HL-60 (cell line): ENCODE results near the gene ANKRD11.

Source experiments
- CTCF ChIP-seq: IDR thresholded peaks from one replicate; pipeline ENCODE4 v1.5.1; 2011; ENCODE audit warnings: low read length, control low read depth, inconsistent platforms; ENCODE audit not compliant: insufficient read depth
- POLR2AphosphoS5 ChIP-seq: IDR thresholded peaks from 2 replicates; pipeline ENCODE4 v1.6.1; 2012; ENCODE audit warnings: low read depth
- SPI1 ChIP-seq: IDR thresholded peaks from 2 replicates; pipeline ENCODE4 v1.6.1; 2012; ENCODE audit warnings: low read depth, mild to moderate bottlenecking, borderline replicate concordance

GRCh38 chr16:89373355-89374110, 116.8 kb downstream of the ANKRD11 start:
- TF ChIP-seq CTCF (no peak), SPI1 (no peak), POLR2AphosphoS5 (no peak)
